Activated effector memory CD4-positive, alpha-beta T cell treated with anti-CD3 and anti-CD28 coated beads, Interleukin-2, amount 50 U/mL, for 16 hours (primary cell): Measurements from ENCODE around the gene OLIG2.
A peak's percentile ranks its signal among the peaks of the same experiment; 100 is the strongest.

ENCODE experiments used
- DNase-seq: peaks from one replicate; pipeline ENCODE4 v3.0.0-alpha.2; 2020

Gene OLIG2

DNA sequence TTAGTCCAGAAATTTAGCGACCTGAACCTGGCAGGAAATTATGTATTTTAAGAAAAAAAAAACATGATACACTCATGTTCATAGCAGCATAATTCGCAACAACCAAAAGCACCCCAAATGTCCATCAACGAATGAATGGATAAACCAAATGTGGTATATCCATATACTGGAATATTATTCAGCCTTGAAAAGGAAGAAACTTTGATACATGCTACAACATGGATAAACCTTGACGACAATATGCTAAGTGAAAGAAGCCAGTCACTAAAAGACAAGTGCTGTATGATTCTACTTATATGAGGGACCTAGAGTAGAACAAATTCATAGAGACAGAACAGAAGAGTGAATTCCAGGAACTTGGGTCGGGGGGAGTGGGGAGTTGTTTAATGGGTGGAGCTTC is 43.5 kb downstream of the OLIG2 start:
- no peak for DNase-seq

DNA sequence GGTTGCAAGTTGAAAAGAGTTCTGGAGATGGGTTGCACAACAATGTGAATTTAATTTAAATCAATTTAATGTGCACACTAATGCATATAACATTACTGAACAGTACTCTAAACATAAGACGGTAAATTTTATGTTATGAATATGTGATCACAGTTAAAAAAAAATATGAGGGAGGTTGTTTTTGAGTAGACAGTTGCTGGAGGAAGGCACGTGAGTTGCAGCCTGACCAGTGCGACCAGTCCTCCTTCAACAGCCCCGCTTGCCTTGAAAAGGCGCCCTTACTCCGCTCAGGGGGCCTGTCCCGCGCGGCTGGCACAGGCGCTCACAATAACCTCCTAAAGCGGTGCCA is 43.9 kb downstream of the OLIG2 start:
- DNase-seq = no peak

DNA sequence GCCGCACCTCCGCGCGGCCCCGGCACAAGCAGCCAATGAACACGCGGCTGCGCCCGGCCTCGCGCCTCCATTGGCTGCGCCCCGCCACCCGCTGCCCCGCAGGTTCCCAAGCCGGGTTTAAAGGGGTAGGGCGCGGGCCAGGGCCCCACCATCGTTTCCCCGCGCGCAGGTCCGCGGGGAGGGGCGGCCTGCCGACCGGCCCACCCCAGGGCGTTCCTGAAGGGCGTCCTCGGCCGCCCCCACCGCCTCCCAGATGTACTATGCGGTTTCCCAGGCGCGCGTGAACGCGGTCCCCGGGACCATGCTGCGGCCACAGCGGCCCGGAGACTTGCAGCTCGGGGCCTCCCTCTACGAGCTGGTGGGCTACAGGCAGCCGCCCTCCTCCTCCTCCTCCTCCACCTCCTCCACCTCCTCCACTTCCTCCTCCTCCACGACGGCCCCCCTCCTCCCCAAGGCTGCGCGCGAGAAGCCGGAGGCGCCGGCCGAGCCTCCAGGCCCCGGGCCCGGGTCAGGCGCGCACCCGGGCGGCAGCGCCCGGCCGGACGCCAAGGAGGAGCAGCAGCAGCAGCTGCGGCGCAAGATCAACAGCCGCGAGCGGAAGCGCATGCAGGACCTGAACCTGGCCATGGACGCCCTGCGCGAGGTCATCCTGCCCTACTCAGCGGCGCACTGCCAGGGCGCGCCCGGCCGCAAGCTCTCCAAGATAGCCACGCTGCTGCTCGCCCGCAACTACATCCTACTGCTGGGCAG is 44.4 kb downstream of the OLIG2 start, which contains the start of gene OLIG1:
Gene OLIG1, plus strand, starts transcription at position 148 of the 750 bp plus-strand sequence. Its CDS starts 106 bp downstream, at position 254.
- peak; percentile 74 for DNase-seq

DNA sequence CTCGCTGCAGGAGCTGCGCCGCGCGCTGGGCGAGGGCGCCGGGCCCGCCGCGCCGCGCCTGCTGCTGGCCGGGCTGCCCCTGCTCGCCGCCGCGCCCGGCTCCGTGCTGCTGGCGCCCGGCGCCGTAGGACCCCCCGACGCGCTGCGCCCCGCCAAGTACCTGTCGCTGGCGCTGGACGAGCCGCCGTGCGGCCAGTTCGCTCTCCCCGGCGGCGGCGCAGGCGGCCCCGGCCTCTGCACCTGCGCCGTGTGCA is 44.9 kb downstream of the OLIG2 start:
- DNase-seq = no peak

DNA sequence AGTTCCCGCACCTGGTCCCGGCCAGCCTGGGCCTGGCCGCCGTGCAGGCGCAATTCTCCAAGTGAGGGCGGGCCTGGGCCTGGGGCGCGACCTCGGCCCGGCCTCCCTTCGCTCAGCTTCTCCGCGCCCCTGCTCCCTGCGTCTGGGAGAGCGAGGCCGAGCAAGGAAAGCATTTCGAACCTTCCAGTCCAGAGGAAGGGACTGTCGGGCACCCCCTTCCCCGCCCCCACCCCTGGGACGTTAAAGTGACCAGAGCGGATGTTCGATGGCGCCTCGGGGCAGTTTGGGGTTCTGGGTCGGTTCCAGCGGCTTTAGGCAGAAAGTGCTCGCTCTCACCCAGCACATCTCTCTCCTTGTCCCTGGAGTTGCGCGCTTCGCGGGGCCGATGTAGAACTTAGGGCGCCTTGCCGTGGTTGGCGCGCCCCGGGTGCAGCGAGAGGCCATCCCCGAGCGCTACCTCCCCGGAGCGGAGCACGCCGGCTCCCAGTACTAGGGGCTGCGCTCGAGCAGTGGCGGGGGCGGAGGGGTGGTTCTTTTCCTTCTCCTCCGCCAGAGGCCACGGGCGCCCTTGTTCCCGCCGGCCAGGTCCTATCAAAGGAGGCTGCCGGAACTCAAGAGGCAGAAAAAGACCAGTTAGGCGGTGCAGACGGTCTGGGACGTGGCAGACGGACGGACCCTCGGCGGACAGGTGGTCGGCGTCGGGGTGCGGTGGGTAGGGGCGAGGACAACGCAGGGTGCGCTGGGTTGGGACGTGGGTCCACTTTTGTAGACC is 45.4 kb downstream of the OLIG2 start:
- no peak for DNase-seq

DNA sequence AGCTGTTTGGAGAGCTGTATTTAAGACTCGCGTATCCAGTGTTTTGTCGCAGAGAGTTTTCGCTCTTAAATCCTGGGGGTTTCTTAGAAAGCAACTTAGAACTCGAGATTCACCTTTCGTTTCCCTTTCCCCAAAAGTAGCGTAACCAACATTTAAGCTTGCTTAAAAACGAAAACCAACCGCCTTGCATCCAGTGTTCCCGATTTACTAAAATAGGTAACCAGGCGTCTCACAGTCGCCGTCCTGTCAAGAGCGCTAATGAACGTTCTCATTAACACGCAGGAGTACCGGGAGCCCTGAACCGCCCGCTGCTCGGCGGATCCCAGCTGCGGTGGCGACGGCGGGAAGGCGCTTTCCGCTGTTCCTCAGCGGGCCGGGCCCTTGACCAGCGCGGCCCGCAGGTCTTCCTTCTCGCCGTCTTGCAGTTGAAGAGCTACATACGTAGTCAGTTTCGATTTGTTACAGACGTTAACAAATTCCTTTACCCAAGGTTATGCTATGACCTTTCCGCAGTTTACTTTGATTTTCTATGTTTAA is 46.1 kb downstream of the OLIG2 start:
- peak; percentile 52 for DNase-seq

DNA sequence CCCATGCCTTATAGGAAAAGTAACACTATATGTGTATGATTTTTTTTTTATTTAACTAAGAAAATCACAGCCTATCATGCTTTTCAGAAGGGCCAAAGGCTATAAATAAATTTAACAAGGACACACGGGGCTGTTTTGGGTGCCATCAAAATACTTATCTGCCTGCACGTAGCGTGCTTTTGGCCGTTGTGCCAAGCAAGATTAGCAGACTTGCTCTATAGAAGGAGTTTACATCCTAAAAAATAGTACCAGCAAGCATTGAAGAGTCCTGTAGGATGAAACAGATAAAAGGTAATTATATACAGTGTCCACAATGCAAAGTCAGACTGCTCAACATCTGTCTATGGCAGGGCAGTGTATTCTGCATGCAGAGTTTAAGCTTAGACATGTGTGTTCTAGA is 47.9 kb downstream of the OLIG2 start:
- peak; percentile 30 for DNase-seq

DNA sequence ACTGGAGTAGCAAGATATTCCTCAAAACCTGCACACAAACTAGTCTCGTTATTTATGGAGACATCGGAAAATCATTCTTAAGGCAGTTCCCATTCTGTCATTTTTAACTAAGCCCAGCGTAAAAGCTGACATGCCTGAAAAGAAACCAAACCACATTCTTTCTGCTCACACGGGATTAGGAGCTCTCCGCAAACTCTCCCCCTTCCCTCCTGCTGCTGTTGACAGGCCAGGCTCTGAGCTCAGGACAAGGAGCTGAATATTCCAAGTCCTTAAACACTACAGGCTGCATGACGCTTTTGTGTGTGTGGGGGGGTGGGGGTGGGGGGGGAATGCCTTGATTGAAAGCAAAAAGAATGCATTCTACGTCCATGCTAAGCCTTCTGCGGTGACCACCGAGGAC is 49.4 kb downstream of the OLIG2 start:
- DNase-seq = no peak

DNA sequence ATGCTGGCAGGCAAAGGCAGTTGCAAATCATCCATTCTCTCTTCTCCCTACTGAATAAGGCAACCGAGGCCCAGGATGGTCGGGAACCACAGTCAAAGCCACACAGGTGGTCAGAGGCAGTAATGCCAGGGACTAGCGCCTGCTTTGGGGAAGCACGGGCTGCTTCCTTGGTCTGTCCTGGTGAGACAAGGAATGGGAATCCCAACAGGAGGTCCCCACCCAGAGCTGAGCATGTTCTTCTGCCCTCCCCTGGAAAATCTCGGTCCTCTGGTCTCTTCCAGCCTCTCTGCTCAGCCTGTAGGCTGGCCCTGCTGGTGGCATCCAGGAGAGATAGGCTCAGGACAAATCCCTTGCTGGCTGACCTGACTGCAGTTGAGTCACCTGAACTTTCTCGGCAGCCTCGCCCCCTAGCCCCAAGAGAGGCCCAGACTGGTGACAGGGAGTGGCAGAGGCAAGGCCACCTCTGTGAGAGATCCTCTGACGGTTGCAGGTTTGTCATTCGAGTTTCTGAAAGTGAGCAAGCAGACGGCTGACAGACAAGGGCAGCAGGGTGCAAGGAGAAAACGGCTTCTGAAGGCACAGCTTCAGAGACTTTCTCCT is 50.0 kb downstream of the OLIG2 start:
- peak; percentile 47 for DNase-seq

DNA sequence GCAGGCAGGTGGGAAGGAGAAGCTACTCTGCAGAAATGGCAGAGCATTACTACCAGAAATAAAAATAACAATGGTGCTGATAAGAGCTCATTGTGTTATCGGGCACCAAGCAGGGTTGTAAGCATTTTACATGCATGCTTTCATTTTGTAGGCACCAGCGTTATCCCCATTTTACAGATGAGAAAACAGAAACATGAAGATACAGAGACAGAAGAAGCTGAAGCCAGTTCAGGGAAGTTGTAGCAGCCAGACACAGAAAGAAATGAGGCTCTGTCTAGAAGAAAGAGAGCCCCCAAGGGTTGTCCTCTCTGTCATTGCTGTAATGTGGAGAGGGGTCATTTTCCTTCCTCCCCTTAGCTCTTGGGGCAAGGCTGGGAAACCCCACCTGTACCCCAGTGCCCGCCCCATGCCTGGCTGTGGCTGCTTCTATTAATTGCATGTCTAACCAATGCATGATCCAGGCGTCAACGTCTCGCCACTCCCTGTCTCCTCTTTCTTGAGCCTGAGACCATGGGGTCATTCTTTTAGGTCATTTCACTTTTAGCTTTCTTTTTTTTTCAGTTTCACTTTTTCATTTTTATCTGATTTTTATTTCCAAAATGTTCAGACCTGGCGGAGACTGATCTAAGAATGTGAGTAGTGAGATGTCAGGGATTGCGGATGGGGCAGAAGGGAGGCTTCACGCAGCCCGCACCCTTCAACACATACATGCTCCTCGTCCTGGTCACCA is 51.0 kb downstream of the OLIG2 start:
- peak; percentile 10 for DNase-seq
